Measurements from ENCODE around the gene LRRC23. TPM values are rescaled to one million over a fixed set of nuclear protein-coding genes. Genes with fewer than 3 reads are reported as not detected.
A peak's percentile ranks its signal among the peaks of the same experiment; 100 is the strongest.

LRRC23 gene
- total and polyA plus RNA-seq, 9 of the 15 experiments (the other 6 are each of a cell fraction or from before 2014, with no cell fraction given), result 2.2 to 7.0 (median 3.0) TPM

- peak; percentile 93 for TF ChIP-seq TEAD4 (IDR thresholded peaks at IDR 0.05; ENCODE audit: low read length)
- no peak for TF ChIP-seq TEAD4 (CRISPR knock-in tag; IDR thresholded peaks at IDR 0.05; ENCODE audit: borderline replicate concordance)
- no peak for TF ChIP-seq ZFP36 (IDR thresholded peaks at IDR 0.05; ENCODE audit: low read depth, low read length, partially characterized antibody)
- TF ChIP-seq THAP7 (CRISPR knock-in tag; IDR thresholded peaks at IDR 0.05), result peak; percentile 96
- TF ChIP-seq TAF7 (tag; IDR thresholded peaks at IDR 0.05), result peak; percentile 50; the same call in 1 of the 2 replicates
- TF ChIP-seq ETV1 (tag; conservative IDR thresholded peaks at IDR 0.05; ENCODE audit: low read depth), result peak; percentile 96
- TF ChIP-seq HNRNPLL (IDR thresholded peaks at IDR 0.05; ENCODE audit: low read depth, low read length, poor library complexity, severe bottlenecking), result peak; percentile 72
- peak; percentile 52; the same call in 1 of the 2 replicates for TF ChIP-seq ZBTB12 (CRISPR knock-in tag; IDR thresholded peaks at IDR 0.05)
- TF ChIP-seq, protein P1, sequence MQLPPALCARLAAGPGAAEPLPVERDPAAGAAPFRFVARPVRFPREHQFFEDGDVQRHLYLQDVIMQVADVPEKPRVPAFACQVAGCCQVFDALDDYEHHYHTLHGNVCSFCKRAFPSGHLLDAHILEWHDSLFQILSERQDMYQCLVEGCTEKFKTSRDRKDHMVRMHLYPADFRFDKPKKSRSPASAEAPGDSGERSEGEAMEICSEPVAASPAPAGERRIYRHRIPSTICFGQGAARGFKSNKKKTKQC (CRISPR knock-in tag; IDR thresholded peaks at IDR 0.05), result peak; percentile 84
- no peak for TF ChIP-seq ZNF431 (CRISPR knock-in tag; IDR thresholded peaks at IDR 0.05)
- TF ChIP-seq TEAD1 (CRISPR knock-in tag; IDR thresholded peaks at IDR 0.05), result peak in 1 of 2 experiments; percentile 88; a peak in 2 of 4 replicates
- TF ChIP-seq NEUROD1 (IDR thresholded peaks at IDR 0.05; ENCODE audit: borderline replicate concordance, low read depth, low read length, partially characterized antibody), result peak; percentile 45
- peak; percentile 72 for TF ChIP-seq ZNF75A (CRISPR knock-in tag; IDR thresholded peaks at IDR 0.05)
- TF ChIP-seq ATF7 (IDR thresholded peaks at IDR 0.05), result peak; percentile 15; the same call in 1 of the 2 replicates
- peak; percentile 95 for TF ChIP-seq DLX4 (CRISPR knock-in tag; IDR thresholded peaks at IDR 0.05)
- TF ChIP-seq ETV6 (IDR thresholded peaks at IDR 0.05; ENCODE audit: borderline replicate concordance in 1 of 2, low read depth in 2 of 2, low read length in 1 of 2), result peak; percentile 44 to 75; a peak in 2 of 4 replicates
- TF ChIP-seq ETV6 (CRISPR knock-in tag; IDR thresholded peaks at IDR 0.05; ENCODE audit: borderline replicate concordance), result no peak
- TF ChIP-seq NFIX (CRISPR knock-in tag; IDR thresholded peaks at IDR 0.05; ENCODE audit: low read depth), result no peak
- TF ChIP-seq PHB (CRISPR knock-in tag; IDR thresholded peaks at IDR 0.05), result peak; percentile 99
- peak; percentile 51; the same call in 1 of the 2 replicates for TF ChIP-seq STAT5A (IDR thresholded peaks at IDR 0.05; ENCODE audit: borderline replicate concordance, low read length)
- no peak for TF ChIP-seq MTF1 (CRISPR knock-in tag; IDR thresholded peaks at IDR 0.05; ENCODE audit: borderline replicate concordance)
- TF ChIP-seq PHTF2 (CRISPR knock-in tag; IDR thresholded peaks at IDR 0.05), result peak; percentile 76
These were observed 39.2 kb downstream of the LRRC23 start, which contains the start of the genes C12orf57 and RNU7-1 (continued) for GRCh38 chr12:6943722-6944380.
